ENCODE data around the gene NCEH1.
A peak's percentile ranks its signal among the peaks of the same experiment; 100 is the strongest.
"Not testable (repeated sequence)": the region's sequence is repeated elsewhere in the genome, so short reads cannot be mapped to it uniquely, and the experiment has no call there.

Gene NCEH1

GRCh38 chr3:172710664-172711453 lies at the start of gene NCEH1:
TSS of gene NCEH1 (minus strand) at chr3:172711067. CDS start at chr3:172710984, 83 bp downstream.
- DNase-seq = peak; percentile 82

GRCh38 chr3:172760416-172760815 lies 49.5 kb upstream of the NCEH1 start:
- not testable (repeated sequence) for DNase-seq

DNA sequence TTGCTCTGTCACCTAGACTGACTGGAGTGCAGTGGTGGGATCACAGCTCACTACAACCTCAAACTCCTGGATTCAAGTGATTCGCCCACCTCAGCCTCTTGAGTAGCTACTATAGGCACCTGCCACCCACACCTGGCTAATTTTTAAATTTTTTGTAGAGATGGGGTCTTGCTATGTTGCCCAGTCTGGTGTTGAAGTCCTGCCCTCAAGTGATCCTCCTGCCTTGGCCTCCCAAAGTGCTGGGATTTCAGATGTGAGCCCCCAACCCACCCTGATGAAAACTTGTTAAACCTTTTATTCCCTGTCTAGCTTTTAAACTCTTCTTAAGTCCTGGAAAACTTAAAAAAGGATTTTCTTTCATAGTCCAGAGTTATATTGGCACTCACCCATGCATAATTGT lies 42.3 kb upstream of the NCEH1 start:
- no peak for DNase-seq

- DNase-seq = no peak
Observed at GRCh38 chr3:172752651-172753050, 41.8 kb upstream of the NCEH1 start.

DNA sequence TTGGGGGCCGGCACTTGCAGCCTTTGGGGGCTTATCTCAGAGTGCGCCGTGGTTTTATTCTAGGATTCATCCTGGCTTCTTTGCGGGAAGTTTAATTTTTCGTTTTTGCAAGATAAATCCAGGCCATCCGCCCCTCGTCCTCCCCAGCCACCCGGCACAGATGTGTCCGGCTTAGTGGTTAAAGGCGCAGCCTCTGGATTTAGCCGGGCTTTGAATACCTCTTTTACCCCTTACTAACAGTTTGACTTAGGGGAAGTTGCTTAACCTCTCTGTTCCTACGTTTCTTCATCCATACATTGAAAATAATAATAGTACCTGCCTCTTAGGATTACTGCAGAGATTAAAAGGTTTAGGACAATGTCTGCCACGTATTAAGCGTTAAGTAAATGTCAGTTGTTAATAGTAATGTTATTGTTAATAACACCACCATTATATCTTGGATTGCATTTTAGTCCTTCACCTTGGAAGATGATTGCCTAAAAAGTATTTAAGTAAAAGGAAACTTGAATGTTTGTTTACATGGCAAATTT lies 40.4 kb upstream of the NCEH1 start:
- DNase-seq = peak; percentile 44

- peak; percentile 99 for DNase-seq
Observed at GRCh38 chr3:172750368-172751174, 39.7 kb upstream of the NCEH1 start, which contains the start of gene ECT2. TSS of gene ECT2 (plus strand) at chr3:172750726. CDS start at chr3:172754531, 3,805 bp downstream.

DNA sequence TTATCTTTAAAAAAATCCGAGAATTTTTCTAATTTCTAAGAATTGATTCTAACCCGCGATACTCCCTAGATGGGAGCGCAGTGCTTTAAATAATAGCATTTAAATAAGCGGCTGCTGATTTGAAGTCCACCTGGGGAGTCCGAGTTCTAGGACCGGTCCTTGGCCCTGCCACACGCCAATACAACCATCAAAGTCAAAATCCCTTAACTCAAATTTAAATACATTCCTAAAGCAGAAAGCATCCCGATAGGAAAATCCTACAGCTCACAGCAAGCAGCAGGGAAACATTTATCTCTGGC lies 39.2 kb upstream of the NCEH1 start:
- DNase-seq = no peak

GRCh38 chr3:172749230-172749965 lies 38.5 kb upstream of the NCEH1 start:
- DNase-seq = no peak

GRCh38 chr3:172746475-172746874 lies 35.6 kb upstream of the NCEH1 start:
- DNase-seq = no peak

- DNase-seq = no peak
Observed at GRCh38 chr3:172739462-172739861, 28.6 kb upstream of the NCEH1 start.

GRCh38 chr3:172735014-172735413 lies 24.1 kb upstream of the NCEH1 start:
- DNase-seq = no peak

DNA sequence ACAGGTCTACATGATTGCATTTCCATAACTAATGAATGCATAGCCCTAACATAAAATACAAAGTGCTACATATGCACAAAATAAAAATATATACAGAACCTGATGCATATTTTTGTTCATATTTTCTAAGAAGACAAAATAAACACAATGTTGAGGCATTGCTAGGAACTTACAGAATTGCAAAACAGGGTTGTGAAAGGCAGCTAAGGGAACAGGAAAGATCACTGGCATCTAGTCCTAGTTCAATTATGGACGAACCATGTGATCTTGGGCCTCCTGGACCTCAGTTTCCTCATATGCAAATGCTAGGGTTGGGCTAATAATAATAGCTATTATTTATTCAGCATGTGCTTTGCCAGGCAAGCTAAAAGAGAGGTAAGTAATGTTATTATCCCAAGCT lies 15.5 kb upstream of the NCEH1 start:
- no peak for DNase-seq

- DNase-seq = not testable (repeated sequence)
Observed at GRCh38 chr3:172722536-172723040, 11.7 kb upstream of the NCEH1 start.

DNA sequence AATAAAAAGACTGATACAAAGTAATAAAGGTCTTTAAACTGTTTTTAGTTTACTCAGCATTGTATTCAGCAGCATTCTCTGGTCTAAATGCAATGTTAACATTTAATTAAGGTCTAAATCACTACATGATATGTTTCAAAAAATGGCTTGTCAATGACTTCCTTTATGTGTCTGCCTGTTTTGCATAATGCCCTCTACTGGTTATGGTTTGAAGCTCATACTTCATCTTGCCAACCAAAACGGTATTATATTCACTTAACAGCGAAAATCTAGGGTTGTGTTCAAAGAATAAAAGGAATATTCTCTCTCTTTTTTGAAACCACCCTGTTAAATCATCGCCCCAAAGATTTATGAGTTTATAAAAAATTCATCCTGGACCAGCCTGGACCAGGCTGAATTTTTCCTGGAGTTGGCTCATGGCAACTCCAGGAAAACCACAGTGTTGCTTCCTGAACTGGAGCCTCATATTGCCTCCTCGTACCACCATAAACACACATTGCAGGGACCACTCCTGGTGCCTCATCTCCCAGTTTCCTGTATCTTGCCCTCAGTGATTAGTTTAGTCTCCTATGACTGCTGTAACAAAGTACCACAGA lies 6.7 kb upstream of the NCEH1 start:
- DNase-seq = no peak

GRCh38 chr3:172716476-172716875 lies 5.6 kb upstream of the NCEH1 start:
- no peak for DNase-seq

DNA sequence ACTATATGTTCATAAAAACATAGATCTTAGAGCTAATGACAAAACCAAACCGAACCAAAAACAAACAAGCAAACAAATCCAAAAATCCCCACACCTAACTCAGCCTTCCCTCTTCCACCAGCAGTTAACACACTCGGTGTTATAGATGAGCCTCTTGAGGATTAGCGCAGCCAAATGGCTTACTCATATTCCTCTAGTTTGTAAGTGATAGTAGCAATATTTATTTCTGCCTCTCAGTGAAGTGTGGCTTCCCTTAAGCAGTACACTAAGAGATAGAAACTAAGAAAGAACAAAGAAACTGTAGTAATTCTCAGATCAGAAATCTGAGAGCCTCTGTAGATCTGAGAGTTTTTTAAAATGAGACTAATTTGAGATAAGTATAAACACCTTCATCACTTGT lies 2.4 kb upstream of the NCEH1 start:
- DNase-seq = peak; percentile 23

- DNase-seq = no peak
Observed at GRCh38 chr3:172711454-172711795, 558 bp upstream of the NCEH1 start.

DNA sequence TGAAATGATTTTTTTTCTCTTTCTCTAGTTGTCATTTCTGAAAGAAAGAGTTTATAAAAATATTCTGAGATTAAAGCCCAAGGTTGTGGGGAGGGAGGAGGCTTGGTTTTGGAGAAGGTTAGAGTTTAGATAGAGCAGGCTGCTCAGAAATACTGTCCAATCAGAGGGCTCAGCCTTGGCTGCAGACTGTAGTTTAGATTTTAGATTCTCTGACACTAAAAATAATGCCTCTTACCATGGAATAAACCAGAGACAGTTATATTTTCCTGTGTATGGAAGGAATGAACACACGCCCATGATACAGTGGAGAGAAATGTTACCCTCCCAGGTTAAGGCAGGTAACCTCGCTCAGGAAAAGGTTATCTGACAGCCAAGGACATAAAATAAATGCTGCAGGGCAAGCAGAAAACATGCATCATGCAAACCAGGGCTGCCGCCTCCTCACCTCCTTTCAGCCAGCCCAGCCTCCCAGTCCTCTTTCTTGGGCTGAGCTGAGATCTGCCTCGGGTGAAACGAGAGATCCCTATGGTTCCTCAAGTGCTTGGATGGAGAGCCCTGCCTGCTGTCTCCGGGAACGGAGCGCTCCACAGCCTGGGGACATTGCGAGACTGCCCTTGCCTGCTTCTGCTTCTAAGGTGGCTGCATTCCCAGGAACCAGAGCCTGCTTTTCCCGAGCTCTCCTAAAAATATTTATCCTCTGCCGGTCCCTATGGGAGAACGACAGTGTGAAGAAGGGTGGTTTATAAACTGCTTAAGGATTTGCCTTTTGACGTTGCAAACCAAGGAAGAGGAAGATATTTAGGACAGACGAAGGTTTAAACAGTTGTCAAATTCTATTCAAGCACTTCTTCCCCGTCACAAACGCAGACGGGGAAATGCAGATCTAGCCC lies 848 bp downstream of the NCEH1 start:
- peak; percentile 44 for DNase-seq

GRCh38 chr3:172708921-172709773 lies 1.7 kb downstream of the NCEH1 start:
- DNase-seq = no peak

- no peak for DNase-seq
Observed at GRCh38 chr3:172707967-172708366, 2.9 kb downstream of the NCEH1 start.

GRCh38 chr3:172707030-172707429 lies 3.8 kb downstream of the NCEH1 start:
- no peak for DNase-seq

All from NCI-H2171 treated with DMSO at 0.1 percent for 48 hours (cell line).